ENCODE data around the gene HPSE2. TPM values are rescaled to one million over a fixed set of nuclear protein-coding genes. Genes with fewer than 3 reads are reported as not detected.

Gene HPSE2
- total RNA-seq, 1 donor from 2014 or later, result not detected

- intact Hi-C loops (cut with micrococcal nuclease), result loop anchor here (5.0 kb wide), 2 partner anchors 987 to 1287 kb away; partner anchors contain the start of genes COX15, CUTC and GOT1
Observed at GRCh38 chr10:98445200-98445812, 790.3 kb downstream of the HPSE2 start.

- intact Hi-C loops (cut with micrococcal nuclease), result loop anchor here (5.0 kb wide), 2 partner anchors 988 to 1288 kb away; partner anchors contain the start of genes COX15, CUTC and GOT1
Observed at GRCh38 chr10:98444314-98445006, 791.2 kb downstream of the HPSE2 start.

DNA sequence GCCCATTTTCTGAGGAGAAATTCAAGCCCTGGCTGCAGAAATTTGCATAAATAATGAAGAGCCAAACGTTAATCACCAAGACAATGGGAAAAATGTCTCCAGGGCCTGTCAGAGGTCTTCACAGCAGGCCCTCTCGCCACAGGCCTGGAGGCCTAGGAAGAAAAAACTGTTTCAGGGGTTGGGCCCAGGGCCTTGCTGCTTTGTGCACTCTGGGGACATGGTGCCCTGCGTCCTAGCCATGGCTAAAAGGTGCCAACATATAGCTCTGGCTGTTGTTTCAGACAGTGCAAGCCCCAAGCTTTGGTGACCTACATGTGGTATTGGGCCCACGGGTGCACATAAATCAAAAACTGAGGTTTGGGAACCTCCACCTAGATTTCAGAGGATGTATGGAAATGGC, 796.9 kb downstream of the HPSE2 start:
- intact Hi-C loops (cut with micrococcal nuclease), result no loop called here

GRCh38 chr10:98436704-98437103, 798.9 kb downstream of the HPSE2 start:
- intact Hi-C loops (cut with micrococcal nuclease), result no loop called here

GRCh38 chr10:98435178-98435577, 800.5 kb downstream of the HPSE2 start:
- intact Hi-C loops (cut with micrococcal nuclease), result no loop called here

DNA sequence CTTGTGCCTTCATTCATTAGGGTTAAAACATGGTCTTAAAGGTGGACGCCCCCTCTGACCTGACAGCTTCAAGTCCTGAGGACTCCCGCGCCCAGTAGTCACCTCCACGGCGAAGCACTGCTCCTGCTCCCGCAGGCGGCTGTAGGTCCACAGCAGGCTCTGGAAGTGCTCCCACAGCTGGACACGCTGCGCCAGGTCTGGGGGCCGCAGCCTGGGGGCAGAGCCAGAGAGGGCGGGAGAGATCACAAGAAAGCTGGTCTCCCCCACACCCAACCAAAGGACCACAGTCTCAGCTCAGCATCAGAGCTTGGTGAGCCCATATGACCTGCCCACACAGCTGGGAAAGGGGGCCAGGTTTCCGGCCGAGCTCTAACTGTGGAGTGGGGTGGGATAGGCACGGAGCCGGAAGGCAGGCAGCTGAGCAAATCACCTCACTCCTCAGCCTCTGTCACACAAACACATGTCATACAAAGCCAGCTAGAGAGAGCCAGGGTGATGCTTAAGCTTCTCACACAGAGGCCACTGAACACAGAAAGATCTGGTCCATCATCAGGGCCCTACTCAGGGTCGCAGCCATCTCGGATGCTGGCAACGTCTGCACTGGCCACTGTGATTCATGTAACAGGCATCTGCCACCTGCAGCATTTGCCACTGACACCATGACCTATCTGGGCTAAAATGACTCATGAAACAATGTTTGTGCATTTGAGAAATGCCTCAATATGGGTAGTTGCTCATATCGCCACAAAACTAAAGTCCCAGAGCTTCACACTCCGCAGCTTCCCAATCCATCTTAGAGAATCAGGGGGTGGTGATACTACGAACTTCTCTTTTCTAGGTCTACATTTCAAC, 801.5 kb downstream of the HPSE2 start:
- intact Hi-C loops (cut with micrococcal nuclease), result no loop called here

DNA sequence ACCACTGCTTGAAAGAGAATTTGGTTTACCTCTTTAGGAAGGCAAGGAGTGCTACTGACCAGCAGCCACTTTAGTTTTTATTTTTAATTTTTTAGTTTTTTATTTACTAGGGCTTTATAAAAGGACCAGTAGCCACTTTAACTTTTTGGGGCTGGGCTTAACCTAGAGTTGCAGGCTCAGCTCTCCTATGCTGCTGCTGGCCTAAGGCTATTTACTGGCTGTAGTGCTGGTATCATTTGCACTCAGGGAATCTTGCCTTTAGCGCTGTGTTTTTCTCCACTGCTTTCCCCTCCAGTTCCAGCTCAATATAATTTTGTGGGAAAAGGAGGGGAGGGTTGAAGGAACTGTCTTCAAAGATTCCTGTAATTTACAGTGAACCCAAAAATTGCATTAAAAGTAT, 802.3 kb downstream of the HPSE2 start:
- intact Hi-C loops (cut with micrococcal nuclease), result no loop called here

DNA sequence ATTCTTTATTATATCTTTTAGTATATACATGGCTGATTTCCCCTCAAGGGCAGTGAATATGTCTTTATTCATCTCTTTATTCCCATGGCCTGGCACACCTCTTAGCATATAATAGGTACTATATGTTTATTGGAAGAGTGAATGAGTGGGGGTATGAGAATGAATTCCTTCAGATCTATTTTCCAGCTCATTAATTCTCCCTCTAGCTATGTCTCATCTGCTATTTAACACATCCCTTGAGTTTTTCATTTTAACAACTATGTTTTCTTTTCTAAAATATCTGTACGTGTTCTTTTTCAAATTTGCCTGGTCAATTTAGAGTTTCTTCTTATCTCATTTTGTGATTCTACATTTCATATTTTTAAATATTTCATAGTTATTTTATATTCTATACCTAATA, 803.3 kb downstream of the HPSE2 start:
- intact Hi-C loops (cut with micrococcal nuclease), result no loop called here

DNA sequence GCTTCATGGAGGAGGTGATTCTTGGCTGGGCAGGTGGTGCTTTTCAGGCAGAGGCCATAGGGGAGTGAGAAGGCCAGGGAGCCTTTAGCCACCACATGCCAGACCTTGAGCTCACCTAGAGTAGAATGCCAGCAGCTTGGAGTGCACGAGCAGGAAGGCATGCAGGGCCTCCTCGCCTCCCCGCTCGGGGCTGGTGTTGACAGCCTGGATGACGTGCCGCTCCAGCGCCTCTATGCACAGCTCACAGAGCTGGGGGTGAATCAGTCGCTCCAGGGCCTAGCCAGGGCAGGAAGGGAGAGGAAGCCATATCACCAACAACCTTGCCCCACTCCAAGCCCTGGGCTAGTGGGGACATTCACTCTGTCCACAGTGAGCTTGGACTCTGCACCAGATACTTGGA, 804.6 kb downstream of the HPSE2 start:
- intact Hi-C loops (cut with micrococcal nuclease), result no loop called here

GRCh38 chr10:98430427-98430826, 805.2 kb downstream of the HPSE2 start:
- intact Hi-C loops (cut with micrococcal nuclease), result no loop called here

GRCh38 chr10:98429320-98430072, 806.2 kb downstream of the HPSE2 start:
- intact Hi-C loops (cut with micrococcal nuclease), result no loop called here

- intact Hi-C loops (cut with micrococcal nuclease), result no loop called here
Observed at GRCh38 chr10:98427011-98427515, 808.6 kb downstream of the HPSE2 start.

- intact Hi-C loops (cut with micrococcal nuclease), result no loop called here
Observed at GRCh38 chr10:98425511-98426352, 809.9 kb downstream of the HPSE2 start.

DNA sequence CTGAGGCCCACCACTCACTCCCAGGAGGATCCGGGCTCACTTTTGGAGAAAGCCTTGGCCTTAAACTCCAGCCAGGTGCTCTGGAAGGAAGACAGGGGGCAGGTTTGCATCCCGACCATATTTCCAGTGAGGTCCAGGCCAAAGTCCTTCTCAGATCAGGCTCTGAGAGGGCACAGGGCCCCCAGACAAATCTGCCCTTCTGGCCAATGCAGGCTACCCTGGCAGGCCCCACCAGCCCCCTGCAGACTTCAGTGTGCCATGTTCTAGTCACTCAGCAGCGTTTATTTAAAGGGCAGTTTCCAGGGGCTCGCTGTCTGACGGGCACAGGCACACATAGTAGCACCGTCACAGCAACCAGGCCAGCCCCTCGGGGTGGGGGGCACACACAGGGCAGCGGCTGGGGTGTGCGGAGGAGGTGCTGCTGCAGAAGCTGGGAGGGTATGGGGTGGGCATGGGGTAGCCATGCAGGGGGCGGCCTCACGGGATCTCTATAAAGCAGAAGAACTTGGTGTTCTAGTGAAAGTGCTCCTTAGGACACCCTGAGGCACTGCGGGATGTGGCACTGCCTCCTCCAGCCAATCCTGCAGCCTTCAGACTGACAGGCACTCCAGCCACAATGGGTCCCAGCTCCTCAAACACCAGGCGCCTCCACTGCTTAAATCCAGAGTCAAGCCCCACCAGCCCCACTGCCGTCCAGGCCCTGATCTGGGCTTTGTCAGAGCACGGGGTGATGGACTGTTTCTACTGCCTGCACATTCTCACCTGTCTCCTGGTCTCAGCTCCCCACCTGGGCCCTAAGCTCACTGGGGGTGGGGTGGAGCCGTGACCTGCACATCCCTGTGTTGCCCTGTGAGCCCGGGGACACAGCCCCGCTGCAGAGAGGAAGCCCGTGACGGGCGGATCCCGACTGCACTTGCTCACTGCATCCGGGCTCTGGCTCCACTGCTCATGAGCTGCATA, 811.1 kb downstream of the HPSE2 start:
- intact Hi-C loops (cut with micrococcal nuclease), result no loop called here

GRCh38 chr10:98423691-98424120, 811.9 kb downstream of the HPSE2 start:
- intact Hi-C loops (cut with micrococcal nuclease), result no loop called here

GRCh38 chr10:98422182-98422581, 813.5 kb downstream of the HPSE2 start:
- intact Hi-C loops (cut with micrococcal nuclease), result no loop called here

GRCh38 chr10:98420786-98421185, 814.9 kb downstream of the HPSE2 start:
- intact Hi-C loops (cut with micrococcal nuclease), result no loop called here

- intact Hi-C loops (cut with micrococcal nuclease), result no loop called here
Observed at GRCh38 chr10:98419469-98420261, 816.0 kb downstream of the HPSE2 start.

Data from T-helper 2 cell treated with Interferon-gamma antibody and Interleukin-4, amounts not matched to agents 100 ng/mL and 5 ng/mL, for 36 hours (primary cell).